Measurements from ENCODE around the gene TECR. TPM values are rescaled to one million over a fixed set of nuclear protein-coding genes. Genes with fewer than 3 reads are reported as not detected.

TECR gene
- total RNA-seq, 4 donors from 2014 or later, result 111 to 176 (median 150) TPM

DNA sequence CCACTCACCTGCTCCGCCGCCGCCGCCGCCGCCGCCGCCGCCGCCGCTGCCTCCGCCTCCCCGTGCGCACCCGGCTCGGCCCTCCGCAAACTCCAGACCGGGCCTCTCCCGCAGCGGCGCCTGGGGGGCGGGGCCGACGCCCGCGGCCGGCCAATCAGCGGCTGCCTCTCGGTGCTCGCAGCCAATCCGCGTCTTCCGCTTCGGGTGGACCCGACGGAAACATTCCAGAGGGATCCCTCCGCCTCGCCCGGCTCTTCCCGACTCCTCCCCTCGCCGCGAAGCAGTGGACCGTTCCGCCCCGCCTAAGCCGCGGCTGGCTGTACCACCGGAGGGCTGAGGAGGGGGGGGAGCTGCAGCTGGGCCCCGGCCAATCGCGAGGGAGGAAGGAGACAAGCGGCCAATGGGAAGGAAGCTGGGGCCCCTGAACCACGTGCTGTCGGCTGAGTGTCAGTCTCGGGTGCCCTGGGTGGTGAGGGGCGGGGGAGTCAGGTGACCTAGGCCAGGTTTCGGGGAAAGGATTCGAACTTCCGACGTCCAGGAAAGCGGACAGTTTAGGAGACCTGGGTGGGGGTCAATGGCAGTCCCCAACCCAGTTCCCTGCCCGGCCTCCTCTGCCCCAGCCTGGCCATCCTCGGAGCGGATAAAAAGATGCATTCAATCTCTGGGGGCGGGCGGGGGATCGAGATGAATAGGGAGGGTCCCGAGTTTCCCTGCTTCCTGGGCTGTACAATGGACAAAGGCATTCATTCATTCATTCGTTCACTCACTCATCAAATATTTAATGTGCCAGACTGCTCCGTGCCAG lies 33.2 kb upstream of the TECR start, which contains the start of gene GIPC1:
Gene GIPC1 (minus strand): TSS at position 99 of the 805 bp plus-strand sequence. CDS start 13,151 bp downstream, outside the sequence.
- TF ChIP-seq EP300 (IDR thresholded peaks at IDR 0.05) (no peak), POLR2A (IDR thresholded peaks at IDR 0.05) (no peak), POLR2AphosphoS5 (IDR thresholded peaks at IDR 0.05) (peak in 2 of 3 donors; percentile 92 to 96)
- TF ChIP-seq, protein P1, sequence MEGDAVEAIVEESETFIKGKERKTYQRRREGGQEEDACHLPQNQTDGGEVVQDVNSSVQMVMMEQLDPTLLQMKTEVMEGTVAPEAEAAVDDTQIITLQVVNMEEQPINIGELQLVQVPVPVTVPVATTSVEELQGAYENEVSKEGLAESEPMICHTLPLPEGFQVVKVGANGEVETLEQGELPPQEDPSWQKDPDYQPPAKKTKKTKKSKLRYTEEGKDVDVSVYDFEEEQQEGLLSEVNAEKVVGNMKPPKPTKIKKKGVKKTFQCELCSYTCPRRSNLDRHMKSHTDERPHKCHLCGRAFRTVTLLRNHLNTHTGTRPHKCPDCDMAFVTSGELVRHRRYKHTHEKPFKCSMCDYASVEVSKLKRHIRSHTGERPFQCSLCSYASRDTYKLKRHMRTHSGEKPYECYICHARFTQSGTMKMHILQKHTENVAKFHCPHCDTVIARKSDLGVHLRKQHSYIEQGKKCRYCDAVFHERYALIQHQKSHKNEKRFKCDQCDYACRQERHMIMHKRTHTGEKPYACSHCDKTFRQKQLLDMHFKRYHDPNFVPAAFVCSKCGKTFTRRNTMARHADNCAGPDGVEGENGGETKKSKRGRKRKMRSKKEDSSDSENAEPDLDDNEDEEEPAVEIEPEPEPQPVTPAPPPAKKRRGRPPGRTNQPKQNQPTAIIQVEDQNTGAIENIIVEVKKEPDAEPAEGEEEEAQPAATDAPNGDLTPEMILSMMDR (IDR thresholded peaks at IDR 0.05), result no peak
- peak; percentile 97 to 98 for DNase-seq (ENCODE audit: low spot score in 2 of 2)
- peaks cover 44% of the 10 kb centered on the region for H3K4me1 ChIP-seq
- no peaks in the 10 kb centered on the region for H3K27me3 ChIP-seq
- H3K9me3 ChIP-seq, result no peaks in the 10 kb centered on the region
- H3K4me3 ChIP-seq, result peak within 1 kb of the TSS; percentile 91
- WGBS, result 3% methylated on average over 37 of the region's 71 CpGs
- H3K36me3 ChIP-seq, result peaks cover 8% of the 10 kb centered on the region
- peak within 1 kb of the TSS; percentile 94 for H3K27ac ChIP-seq

DNA sequence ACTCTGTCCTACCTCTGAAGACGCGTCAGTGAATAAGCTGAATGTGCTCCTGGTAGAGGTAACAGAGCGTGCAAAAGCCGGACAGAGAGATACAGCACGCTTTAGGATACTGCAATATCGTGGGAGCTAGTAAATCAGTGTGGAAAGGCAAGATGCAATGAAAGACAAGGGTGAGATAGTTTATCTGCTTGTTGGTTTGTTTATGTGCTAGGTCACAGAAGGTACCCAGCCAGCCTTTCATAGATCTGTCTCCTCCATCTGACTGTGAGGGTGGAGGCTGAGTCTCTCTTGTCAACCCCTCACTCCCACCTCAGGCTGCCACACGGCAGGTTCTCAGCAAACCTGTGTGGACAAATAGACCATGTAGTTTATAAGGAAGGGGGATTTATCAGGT lies 32.6 kb upstream of the TECR start:
- Histone ChIP-seq H3K36me3 (peaks cover 2% of the 10 kb centered on the region), H3K4me1 (peaks cover 44% of the 10 kb centered on the region), H3K27me3 (no peaks in the 10 kb centered on the region), H3K4me3 (peak overlapping the region; percentile 91), H3K9me3 (no peaks in the 10 kb centered on the region), H3K27ac (peak overlapping the region; percentile 94)
- no peak for TF ChIP-seq POLR2AphosphoS5 (IDR thresholded peaks at IDR 0.05)
- TF ChIP-seq, protein P1 (IDR thresholded peaks at IDR 0.05), result no peak
- no peak for TF ChIP-seq EP300 (IDR thresholded peaks at IDR 0.05)
- TF ChIP-seq POLR2A (IDR thresholded peaks at IDR 0.05), result no peak
- 32% methylated on average over 7 of the region's 7 CpGs for WGBS
- DNase-seq (ENCODE audit: low spot score in 2 of 2), result no peak

DNA sequence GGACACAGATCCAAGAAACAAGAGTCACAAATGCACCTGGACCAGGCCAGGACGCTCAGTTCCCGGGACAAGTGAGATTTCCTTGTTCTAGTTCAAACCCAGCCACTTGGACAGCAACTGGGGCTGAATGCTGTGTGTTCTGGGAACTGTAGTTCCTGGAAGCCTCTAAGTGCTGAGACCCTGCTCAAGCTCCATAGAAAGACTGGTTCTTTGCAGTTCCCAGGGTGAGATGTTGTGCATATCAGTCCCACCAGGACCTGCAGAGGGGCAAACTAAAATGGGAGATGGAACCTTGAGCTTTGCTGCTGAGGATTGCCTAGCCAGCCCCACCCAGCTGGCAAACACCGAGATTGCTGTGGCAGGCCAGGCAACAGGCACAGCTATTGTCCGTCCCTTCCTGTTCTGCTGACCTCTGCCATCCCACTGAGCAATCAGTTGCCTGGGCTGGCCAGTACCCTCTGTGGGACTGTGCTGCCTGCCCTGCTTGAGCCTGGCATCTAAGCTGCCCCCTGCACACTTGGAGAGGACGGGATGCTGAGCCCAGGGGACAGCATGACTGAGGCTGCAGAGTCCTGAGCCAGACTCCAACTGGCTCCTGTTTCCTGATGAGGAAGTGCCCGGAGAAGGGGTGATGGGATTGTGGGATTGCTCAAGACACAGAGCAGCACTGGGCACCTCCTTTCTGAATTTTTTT lies 32.0 kb upstream of the TECR start:
- no peak for DNase-seq (ENCODE audit: low spot score in 2 of 2)
- WGBS, result 45% methylated on average over 5 of the region's 6 CpGs
- no peak overlapping the region for H3K4me3 ChIP-seq
- H3K9me3 ChIP-seq, result no peaks in the 10 kb centered on the region
- H3K27ac ChIP-seq, result peak overlapping the region; percentile 94
- H3K27me3 ChIP-seq, result no peaks in the 10 kb centered on the region
- TF ChIP-seq POLR2AphosphoS5 (IDR thresholded peaks at IDR 0.05), result peak in 1 of 3 donors; percentile 21
- TF ChIP-seq, protein P1 (IDR thresholded peaks at IDR 0.05), result no peak
- TF ChIP-seq POLR2A (IDR thresholded peaks at IDR 0.05), result no peak
- no peak for TF ChIP-seq EP300 (IDR thresholded peaks at IDR 0.05)
- H3K36me3 ChIP-seq, result no peaks in the 10 kb centered on the region
- peaks cover 44% of the 10 kb centered on the region for H3K4me1 ChIP-seq

DNA sequence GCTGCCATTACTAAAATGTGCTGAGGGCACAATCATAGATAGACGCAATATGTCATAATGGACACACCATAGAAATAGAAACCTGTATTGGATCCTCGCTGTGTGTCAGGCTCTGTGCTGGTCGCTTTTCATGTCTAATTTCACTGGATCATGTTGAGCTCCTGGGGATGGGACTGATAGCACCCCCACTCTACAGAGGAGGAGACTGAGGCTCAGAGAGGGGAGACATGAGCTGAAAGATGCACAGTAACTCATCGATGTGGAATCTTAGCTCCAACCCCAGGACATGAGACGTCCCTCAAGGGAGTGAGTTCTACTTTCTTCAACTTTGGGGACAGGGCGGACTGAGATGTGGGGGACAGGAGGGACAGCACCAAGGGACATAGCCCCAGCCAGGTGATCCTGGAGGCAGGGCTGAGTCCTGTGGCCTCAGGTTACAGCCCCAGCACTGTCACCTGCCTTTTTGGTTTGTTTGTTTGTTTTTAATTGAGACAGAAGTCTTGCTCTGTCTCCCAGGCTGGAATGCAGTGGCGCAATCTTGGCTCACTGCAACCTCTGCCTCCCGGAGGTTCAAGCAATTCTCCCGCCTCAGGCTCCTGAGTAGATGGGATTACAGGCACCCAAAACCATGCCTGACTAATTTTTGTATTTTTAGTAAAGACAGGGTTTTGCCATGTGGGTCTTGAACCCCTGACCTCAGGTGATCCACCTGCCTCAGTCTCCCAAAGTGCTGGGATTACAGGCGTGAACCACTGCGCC lies 26.9 kb upstream of the TECR start:
- DNase-seq (ENCODE audit: low spot score in 2 of 2), result no peak
- H3K27ac ChIP-seq, result no peak overlapping the region
- no peaks in the 10 kb centered on the region for H3K9me3 ChIP-seq

More for the DNA sequence above, 26.9 kb upstream of the TECR start:
- TF ChIP-seq POLR2A (IDR thresholded peaks at IDR 0.05) (no peak), EP300 (IDR thresholded peaks at IDR 0.05) (no peak), POLR2AphosphoS5 (IDR thresholded peaks at IDR 0.05) (no peak)
- TF ChIP-seq, protein P1 (IDR thresholded peaks at IDR 0.05), result no peak
- H3K27me3 ChIP-seq, result no peaks in the 10 kb centered on the region
- no peaks in the 10 kb centered on the region for H3K36me3 ChIP-seq
- no peak overlapping the region for H3K4me3 ChIP-seq
- WGBS, result 71% methylated on average over 11 of the region's 11 CpGs
- peaks cover 17% of the 10 kb centered on the region for H3K4me1 ChIP-seq

Data from suprapubic skin (tissue), 4 donors.